HG03159 (cell line): ENCODE data around the gene C1orf232.

Experiments used
- ATAC-seq: cut with Tn5 transposase; IDR thresholded peaks from one replicate; pipeline ENCODE4 v1.9.1; 2021; ENCODE audit warnings: mild to moderate bottlenecking, moderate library complexity; ENCODE audit not compliant: unreplicated experiment

Gene C1orf232

GRCh38 chr1:26125382-26125781 is 43.4 kb downstream of the C1orf232 start:
- ATAC-seq: no peak

GRCh38 chr1:26124418-26125331 is 44.1 kb downstream of the C1orf232 start:
- no peak for ATAC-seq

GRCh38 chr1:26122988-26123973 is 45.5 kb downstream of the C1orf232 start:
- no peak for ATAC-seq

- ATAC-seq: no peak
Measured at GRCh38 chr1:26121854-26122773, 46.6 kb downstream of the C1orf232 start.

- no peak for ATAC-seq
Measured at GRCh38 chr1:26119892-26120608, 48.7 kb downstream of the C1orf232 start.

GRCh38 chr1:26114165-26114927 is 54.4 kb downstream of the C1orf232 start:
- ATAC-seq: no peak
